ENCODE results near the gene GLT6D1.

- TF ChIP-seq HDAC6 (IDR thresholded peaks at IDR 0.05; ENCODE audit: low read depth, low read length) (no peak), POLR2AphosphoS5 (IDR thresholded peaks at IDR 0.05; ENCODE audit: low read depth, low read length) (no peak), SRF (IDR thresholded peaks at IDR 0.05; ENCODE audit: low read depth, low read length) (no peak), POLR2A (IDR thresholded peaks at IDR 0.05; ENCODE audit: control extremely low read depth in 1 of 2, low read depth in 2 of 2, low read length in 2 of 2) (no peak), EP300 (IDR thresholded peaks at IDR 0.05; ENCODE audit: borderline replicate concordance in 1 of 2, low read depth in 2 of 2, low read length in 2 of 2) (no peak), KDM5A (IDR thresholded peaks at IDR 0.05; ENCODE audit: low read length) (no peak), CEBPB (IDR thresholded peaks at IDR 0.05; ENCODE audit: low read depth, low read length) (no peak), CTCF (IDR thresholded peaks at IDR 0.05; ENCODE audit: control extremely low read depth in 1 of 3, insufficient read depth in 1 of 3, low read depth in 1 of 3, low read length in 3 of 3) (no peak), BCL11A (IDR thresholded peaks at IDR 0.05; ENCODE audit: low read depth in 2 of 2, low read length in 2 of 2) (no peak), TCF12 (IDR thresholded peaks at IDR 0.05; ENCODE audit: low read depth, low read length) (no peak), CBX5 (IDR thresholded peaks at IDR 0.05; ENCODE audit: low read depth, low read length) (no peak), CHD2 (IDR thresholded peaks at IDR 0.05; ENCODE audit: low read length) (no peak)
These were observed 28.2 kb upstream of the GLT6D1 start for GRCh38 chr9:135667463-135668001.

All from H1 (cell line).